A549 (cell line): ENCODE results near the gene TMCO6. TPM values are rescaled to one million over a fixed set of nuclear protein-coding genes. Genes with fewer than 3 reads are reported as not detected.

Experiments used
- ATAC-seq, 2 experiments: fragments of 200-7000 bp in 1 of 2; fragments of >200 bp in 1 of 2; cut with Nextera tagmentation in 1 of 2; cut with Tn5 transposase in 1 of 2; 3 replicates each; pipeline versions ENCODE4 v1.8.0 to v1.9.1; 2018 to 2020; ENCODE audit warnings: mild to moderate bottlenecking in 1 of 2, moderate library complexity in 1 of 2
- CTCF ChIA-PET: fragments of 300-600 bp; sonication (Branson Sonifier 250); formaldehyde crosslinking; extraction: SDS; loops from one replicate; lab custom pipeline; 2021; ENCODE audit warnings: antibody characterized with exemption, inconsistent platforms; lab: Yijun Ruan, JAX
- POLR2A ChIA-PET: fragments of 350-600 bp; formaldehyde crosslinking; extraction: SDS; loops from one replicate; lab custom pipeline; 2021; ENCODE audit warnings: antibody characterized with exemption, inconsistent platforms; lab: Yijun Ruan, JAX
- DNase-seq, 2 experiments: peaks; one replicate each; pipeline versions ENCODE4 v3.0.0 to v3.0.0-alpha.2; 2011 to 2016; ENCODE audit warnings: low read depth in 1 of 2, low spot score in 1 of 2
- FAIRE-seq: peaks from 2 replicates; lab custom pipeline; 2011; peaks lifted over from hg19 to GRCh38; lab: Jason Lieb, UNC
- H3K27ac ChIP-seq, 2 experiments: fragments of >200 bp; sonication (Bioruptor Twin); formaldehyde crosslinking; 3 replicates each; pipeline ENCODE4 v1.5.1; 2016 to 2017
- H3K4me1 ChIP-seq: fragments of >200 bp; sonication (Bioruptor Twin); formaldehyde crosslinking; 3 replicates; pipeline ENCODE4 v1.6.1; 2016
- H3K4me2 ChIP-seq: fragments of >200 bp; sonication (Bioruptor Twin); formaldehyde crosslinking; 3 replicates; pipeline ENCODE4 v1.6.1; 2016
- H3K4me3 ChIP-seq: fragments of >200 bp; sonication (Bioruptor Twin); formaldehyde crosslinking; 3 replicates; pipeline ENCODE4 v1.5.1; 2016
- H3K9me3 ChIP-seq: fragments of >200 bp; sonication (Bioruptor Twin); formaldehyde crosslinking; 3 replicates; pipeline ENCODE4 v1.6.1; 2016
- CBX2 ChIP-seq: fragments of 200-600 bp; sonication (generic); IDR thresholded peaks from 2 replicates; pipeline ENCODE4 v1.6.1; 2016; ENCODE audit warnings: low read depth, mild to moderate bottlenecking, borderline replicate concordance
- CBX8 ChIP-seq: fragments of 200-600 bp; sonication (generic); IDR thresholded peaks from 2 replicates; pipeline ENCODE4 v1.6.1; 2016
- CEBPB ChIP-seq, 2 experiments: fragments of >200 bp in 1 of 2; sonication (Bioruptor Twin) in 1 of 2; formaldehyde crosslinking in 1 of 2; IDR thresholded peaks; 2 replicates each; pipeline ENCODE4 v1.6.1; 2012 to 2016
- CHD4 ChIP-seq: fragments of 200-600 bp; sonication (generic); IDR thresholded peaks from 2 replicates; pipeline ENCODE4 v1.6.1; 2016; ENCODE audit warnings: antibody characterized with exemption, mild to moderate bottlenecking, borderline replicate concordance
- EHMT2 ChIP-seq: fragments of 200-600 bp; sonication (generic); IDR thresholded peaks from 2 replicates; pipeline ENCODE4 v1.6.1; 2016; ENCODE audit warnings: antibody characterized with exemption, low read depth, mild to moderate bottlenecking, moderate library complexity
- FOSB ChIP-seq: fragments of 250-450 bp; sonication (Bioruptor Pico); IDR thresholded peaks from 2 replicates; pipeline ENCODE4 v1.5.0; 2020; ENCODE audit warnings: mild to moderate bottlenecking, moderate library complexity
- GATA3 ChIP-seq: IDR thresholded peaks from 2 replicates; pipeline ENCODE4 v1.6.1; 2012; ENCODE audit warnings: borderline replicate concordance
- HDAC2 ChIP-seq: fragments of 200-600 bp; sonication (generic); IDR thresholded peaks from 2 replicates; pipeline ENCODE4 v1.6.1; 2016
- HES2 ChIP-seq: fragments of >200 bp; sonication (Bioruptor Twin); formaldehyde crosslinking; IDR thresholded peaks from 2 replicates; pipeline ENCODE4 v1.6.1; 2016
- HOXB5 ChIP-seq: fragments of 250-450 bp; sonication (Bioruptor Pico); IDR thresholded peaks from 2 replicates; pipeline ENCODE4 v1.5.0; 2020; ENCODE audit warnings: mild to moderate bottlenecking, moderate library complexity
- JUN ChIP-seq, 2 experiments: fragments of >200 bp; sonication (Bioruptor Twin); formaldehyde crosslinking; IDR thresholded peaks; 2 replicates in 1 of 2; 3 replicates in 1 of 2; pipeline ENCODE4 v1.6.1; 2016 to 2017
- JUNB ChIP-seq: fragments of >200 bp; sonication (Bioruptor Twin); formaldehyde crosslinking; IDR thresholded peaks from 2 replicates; pipeline ENCODE4 v1.6.1; 2016
- KDM5A ChIP-seq: fragments of 200-600 bp; sonication (generic); IDR thresholded peaks from 2 replicates; pipeline ENCODE4 v1.6.1; 2016; ENCODE audit warnings: antibody characterized with exemption, mild to moderate bottlenecking
- MAX ChIP-seq: IDR thresholded peaks from 2 replicates; pipeline ENCODE4 v1.6.1; 2012
- NPAS2 ChIP-seq: fragments of 250-450 bp; sonication (Bioruptor Pico); IDR thresholded peaks from 2 replicates; pipeline ENCODE4 v1.8.0; 2022; ENCODE audit warnings: mild to moderate bottlenecking, moderate library complexity, borderline replicate concordance
- POLR2A ChIP-seq: IDR thresholded peaks from 2 replicates; pipeline ENCODE4 v1.6.1; 2012; ENCODE audit warnings: mild to moderate bottlenecking, low read length
- POLR2AphosphoS2 ChIP-seq: conservative IDR thresholded peaks from 2 replicates; pipeline ENCODE4 v1.6.1; 2012; ENCODE audit warnings: low read length, improper control_type of control experiment, inconsistent platforms
- RAD21 ChIP-seq, 2 experiments: fragments of >200 bp in 1 of 2; sonication (Bioruptor Twin) in 1 of 2; formaldehyde crosslinking in 1 of 2; IDR thresholded peaks in 1 of 2; conservative IDR thresholded peaks in 1 of 2; 2 replicates in 1 of 2; 3 replicates in 1 of 2; pipeline ENCODE4 v1.6.1; 2012 to 2018; ENCODE audit warnings: inconsistent platforms in 1 of 2
- RFX5 ChIP-seq: fragments of 450-650 bp; IDR thresholded peaks from 2 replicates; pipeline ENCODE4 v1.7.1; 2014; ENCODE audit warnings: antibody characterized with exemption, mild to moderate bottlenecking, moderate library complexity
- SREBF2 ChIP-seq: fragments of 450-650 bp; IDR thresholded peaks from 2 replicates; pipeline ENCODE4 v1.6.1; 2014; ENCODE audit warnings: mild to moderate bottlenecking, moderate library complexity
- ZFP36 ChIP-seq: fragments of 450-650 bp; IDR thresholded peaks from 2 replicates; pipeline ENCODE4 v1.6.1; 2014; ENCODE audit warnings: borderline replicate concordance; ENCODE audit not compliant: partially characterized antibody
- ZSCAN20 ChIP-seq: fragments of 250-450 bp; sonication (Bioruptor Pico); IDR thresholded peaks from 2 replicates; pipeline ENCODE4 v1.8.0; 2022; ENCODE audit warnings: mild to moderate bottlenecking, moderate library complexity
- WGBS: methylation state at CpG from one replicate; pipeline ENCODE4 v1.1.6; 2017; ENCODE audit errors: missing lambda C conversion rate; 5-methylcytosine and 5-hydroxymethylcytosine counted together
- polyA plus RNA-seq, 4 experiments: library from polyadenylated mRNA; depleted of rRNA in 3 of 4; stranded (reverse); fragments of >200 nt; fragmentation: RNase III in 1 of 4; extraction: RNeasy Plus Mini Kit Qiagen cat#74134 plus additional on column Dnase treatment in 1 of 4; gene quantifications; 2 replicates in 3 of 4; 3 replicates in 1 of 4; pipeline ENCODE4 v1.2.3, GENCODE V29; 2011 to 2017
- TF ChIP-seq, protein P1 (sequence below): fragments of >200 bp; sonication (Bioruptor Twin); formaldehyde crosslinking; IDR thresholded peaks from 3 replicates; pipeline ENCODE4 v1.6.1; 2016

Gene TMCO6
- polyA plus RNA-seq, 2 of the 4 experiments (the other 2 are of a cell fraction): 11.8 to 16.1 TPM

- ChIA-PET CTCF (interaction anchor here (0.7 to 0.9 kb wide), 2 partner anchors 15 to 18 kb away, joined by 3 read pairs; partner anchors contain the start of genes HARS1 and HARS2), POLR2A (interaction anchor here (1.7 kb wide), 1 partner anchor 25 kb away, joined by 5 read pairs; the partner anchor contains the start of genes IK and NDUFA2)
- Histone ChIP-seq H3K27ac (no peak overlapping the region), H3K9me3 (no peaks in the 10 kb centered on the region), H3K4me3 (no peak overlapping the region), H3K4me1 (no peaks in the 10 kb centered on the region), H3K4me2 (no peak overlapping the region)
- WGBS: 95% methylated on average over 50 of the region's 70 CpGs
- ATAC-seq (0 out of 6 replicates have a peak, but pooled peaks of 1 of the 2 experiments have one; percentile 33), DNase-seq (no peak), FAIRE-seq (no peak)
- no peak for TF ChIP-seq FOSB (CRISPR knock-in tag)
- TF ChIP-seq JUN (IDR thresholded peaks at IDR 0.05): peak in 1 of 2 experiments; percentile 28; a peak in 1 of 5 replicates
Measured at GRCh38 chr5:140672455-140673186, 33.4 kb downstream of the TMCO6 start.

GRCh38 chr5:140673187-140673976, 34.1 kb downstream of the TMCO6 start, which contains the start of gene DND1:
Gene DND1, minus strand, starts transcription at chr5:140673576. Its CDS starts 34 bp downstream, at chr5:140673542.
- WGBS: 93% methylated on average over 45 of the region's 45 CpGs
- Histone ChIP-seq H3K27ac (no peak within 1 kb of the TSS), H3K4me2 (no peak within 1 kb of the TSS), H3K4me3 (no peak within 1 kb of the TSS), H3K9me3 (no peaks in the 10 kb centered on the region), H3K4me1 (no peaks in the 10 kb centered on the region)
- CTCF ChIA-PET: interaction anchor here (0.7 to 0.9 kb wide), 2 partner anchors 15 to 17 kb away, joined by 3 read pairs; partner anchors contain the start of genes HARS1 and HARS2
- FAIRE-seq (no peak), DNase-seq (no peak), ATAC-seq (peak in 1 of 2 experiments; percentile 15; a peak in 2 of 6 replicates)
- TF ChIP-seq CHD4: no peak
- peak in 1 of 2 experiments; percentile 8; a peak in 1 of 5 replicates for TF ChIP-seq JUN (IDR thresholded peaks at IDR 0.05)
- TF ChIP-seq HDAC2: no peak
- TF ChIP-seq MAX: no peak
- 0 out of 2 replicates have a peak, but pooled peaks have one; percentile 65 for TF ChIP-seq POLR2AphosphoS2
- no peak for TF ChIP-seq JUNB
- TF ChIP-seq HES2: no peak
- TF ChIP-seq, protein P1, sequence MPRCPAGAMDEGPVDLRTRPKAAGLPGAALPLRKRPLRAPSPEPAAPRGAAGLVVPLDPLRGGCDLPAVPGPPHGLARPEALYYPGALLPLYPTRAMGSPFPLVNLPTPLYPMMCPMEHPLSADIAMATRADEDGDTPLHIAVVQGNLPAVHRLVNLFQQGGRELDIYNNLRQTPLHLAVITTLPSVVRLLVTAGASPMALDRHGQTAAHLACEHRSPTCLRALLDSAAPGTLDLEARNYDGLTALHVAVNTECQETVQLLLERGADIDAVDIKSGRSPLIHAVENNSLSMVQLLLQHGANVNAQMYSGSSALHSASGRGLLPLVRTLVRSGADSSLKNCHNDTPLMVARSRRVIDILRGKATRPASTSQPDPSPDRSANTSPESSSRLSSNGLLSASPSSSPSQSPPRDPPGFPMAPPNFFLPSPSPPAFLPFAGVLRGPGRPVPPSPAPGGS: no peak
- TF ChIP-seq NPAS2 (CRISPR knock-in tag): no peak
- TF ChIP-seq ZFP36: no peak
- no peak for TF ChIP-seq GATA3
- no peak for TF ChIP-seq CBX2
- no peak for TF ChIP-seq FOSB (CRISPR knock-in tag)
- POLR2A ChIA-PET: interaction anchor here (1.7 kb wide), 1 partner anchor 26 kb away, joined by 8 read pairs; the partner anchor contains the start of genes IK and NDUFA2

GRCh38 chr5:140674211-140674610, 35.0 kb downstream of the TMCO6 start:
- CTCF ChIA-PET: interaction anchor here (0.8 to 1.2 kb wide), 2 partner anchors 27 to 46 kb away, joined by 3 to 6 read pairs; partner anchors contain the start of genes IK and NDUFA2
- DNase-seq: no peak
- FAIRE-seq: no peak
- Histone ChIP-seq H3K4me3 (no peak overlapping the region), H3K4me1 (no peaks in the 10 kb centered on the region), H3K9me3 (no peaks in the 10 kb centered on the region), H3K27ac (no peak overlapping the region), H3K4me2 (no peak overlapping the region)
- 83% methylated on average over 2 of the region's 2 CpGs for WGBS
- TF ChIP-seq HOXB5 (CRISPR knock-in tag) (no peak), CEBPB (IDR thresholded peaks at IDR 0.05) (no peak), POLR2AphosphoS2 (no peak; the same call in 1 of the 2 replicates), ZFP36 (no peak), POLR2A (no peak), ZSCAN20 (no peak), SREBF2 (no peak), KDM5A (no peak), EHMT2 (no peak), RFX5 (no peak), CBX8 (no peak), RAD21 (conservative IDR thresholded peaks at IDR 0.05 in 1 of 2, IDR thresholded peaks at IDR 0.05 in 1 of 2) (no peak)
- TF ChIP-seq, protein P1: no peak
- peak in 1 of 2 experiments; percentile 27; a peak in 3 of 6 replicates for ATAC-seq
- POLR2A ChIA-PET: interaction anchor here (0.8 to 1.7 kb wide), 4 partner anchors 8 to 27 kb away, joined by 3 to 8 read pairs (median 4); partner anchors contain the start of genes HARS1, HARS2, IK and NDUFA2
